Stimulated activated CD4-positive, alpha-beta T cell treated with anti-CD3 and anti-CD28 coated beads, Interleukin-1b, Interleukin-23, amount 100 ng/mL, for 24 hours (primary cell): Measurements from ENCODE around the gene SEC11A.
A peak's percentile ranks its signal among the peaks of the same experiment; 100 is the strongest.
"Not testable (repeated sequence)": the region's sequence is repeated elsewhere in the genome, so short reads cannot be mapped to it uniquely, and the experiment has no call there.

Experiments
- DNase-seq, 4 experiments: peaks; one replicate each; pipeline ENCODE4 v3.0.0-alpha.2; 2020; ENCODE audit warnings: low read depth in 4 of 4, low spot score in 1 of 4

Gene SEC11A

DNA sequence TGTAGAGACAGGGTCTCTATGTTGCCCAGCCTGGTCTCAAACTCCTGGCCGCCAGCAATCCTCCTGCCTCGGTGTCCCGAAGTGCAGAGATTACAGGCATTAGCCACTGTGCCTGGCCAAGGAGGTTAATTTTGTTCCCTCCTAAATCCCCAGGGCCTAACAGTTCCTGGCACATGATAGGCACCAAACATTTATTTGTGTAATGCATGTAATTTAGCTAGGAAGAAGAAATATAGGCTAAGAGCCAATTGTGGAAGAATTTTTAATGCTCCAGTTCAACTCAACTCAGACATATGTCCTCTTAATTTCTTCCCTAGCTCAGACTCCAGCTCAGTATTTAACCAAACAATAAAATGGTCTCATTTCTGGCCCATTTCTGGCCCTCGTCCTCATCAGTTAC, 24.8 kb upstream of the SEC11A start:
- no peak for DNase-seq

GRCh38 chr15:84737005-84737404, 21.1 kb upstream of the SEC11A start:
- no peak for DNase-seq

GRCh38 chr15:84736375-84736774, 20.4 kb upstream of the SEC11A start:
- DNase-seq, result peak; percentile 17 to 66 (median 34)

DNA sequence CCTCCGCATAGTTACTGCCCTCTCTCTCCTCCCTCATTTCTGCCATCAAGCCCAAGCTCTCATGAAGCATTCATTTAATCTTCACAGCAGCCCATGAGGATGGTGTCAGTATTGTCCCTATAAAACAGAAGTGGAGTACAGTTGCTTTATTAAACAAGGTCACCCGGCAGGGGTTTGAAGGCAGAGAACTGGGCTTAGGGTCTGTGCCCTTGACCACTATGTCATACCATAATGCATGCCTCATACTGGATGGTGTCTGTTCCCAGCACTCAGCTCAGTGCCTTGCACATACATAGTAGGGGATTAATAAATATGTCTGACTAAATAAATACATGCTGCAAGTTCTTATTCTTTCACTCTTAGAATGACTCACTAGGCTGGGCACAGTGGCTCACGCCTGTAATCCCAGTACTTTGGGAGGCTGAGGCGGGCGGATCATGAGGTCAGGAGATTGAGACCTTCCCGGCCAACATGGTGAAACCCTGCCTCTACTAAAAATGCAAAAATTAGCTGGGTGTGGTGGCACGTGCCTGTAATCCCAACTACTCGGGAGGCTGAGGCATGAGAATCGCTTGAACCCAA, 19.6 kb upstream of the SEC11A start:
- DNase-seq, result peak in 1 of 4 experiments; percentile 14

GRCh38 chr15:84734794-84735479, 19.0 kb upstream of the SEC11A start:
- peak; percentile 29 to 58 (median 46) for DNase-seq

DNA sequence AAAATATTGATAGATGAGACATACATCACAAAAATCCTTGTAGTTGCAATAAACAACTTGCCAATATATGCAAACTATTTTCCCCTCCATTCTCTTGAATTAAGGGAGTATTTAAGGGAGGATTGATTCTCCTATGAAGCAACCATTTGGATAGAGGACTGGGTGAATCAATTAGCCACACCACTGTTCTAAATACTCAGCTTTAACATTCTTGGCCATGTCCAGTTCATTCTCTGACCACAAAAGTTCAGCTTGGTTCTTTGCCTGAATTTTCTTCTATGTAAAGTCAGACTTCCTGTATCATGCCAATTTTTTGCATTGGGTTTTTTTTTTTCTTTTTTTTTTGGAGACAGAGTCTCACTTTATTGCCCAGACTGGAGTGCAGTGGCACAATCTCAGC, 15.8 kb upstream of the SEC11A start:
- no peak for DNase-seq

DNA sequence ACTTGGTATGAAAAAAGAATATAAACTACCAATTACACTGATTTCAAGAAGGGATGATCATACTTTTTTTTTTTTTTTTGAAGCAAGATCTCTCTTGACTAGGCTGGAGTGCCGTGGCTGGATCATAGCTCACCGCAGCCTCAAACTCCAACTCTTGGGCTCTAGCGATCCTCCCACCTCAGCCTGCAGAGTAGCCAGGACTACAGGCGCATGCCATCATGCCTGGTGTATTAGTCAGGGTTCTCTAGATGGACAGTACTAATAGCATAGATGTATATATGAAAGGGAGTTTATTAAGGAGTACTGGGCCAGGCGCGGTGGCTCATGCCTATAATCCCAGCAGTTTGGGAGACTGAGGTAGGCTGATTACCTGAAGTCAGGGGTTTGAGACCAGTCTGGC, 11.5 kb upstream of the SEC11A start:
- no peak for DNase-seq

DNA sequence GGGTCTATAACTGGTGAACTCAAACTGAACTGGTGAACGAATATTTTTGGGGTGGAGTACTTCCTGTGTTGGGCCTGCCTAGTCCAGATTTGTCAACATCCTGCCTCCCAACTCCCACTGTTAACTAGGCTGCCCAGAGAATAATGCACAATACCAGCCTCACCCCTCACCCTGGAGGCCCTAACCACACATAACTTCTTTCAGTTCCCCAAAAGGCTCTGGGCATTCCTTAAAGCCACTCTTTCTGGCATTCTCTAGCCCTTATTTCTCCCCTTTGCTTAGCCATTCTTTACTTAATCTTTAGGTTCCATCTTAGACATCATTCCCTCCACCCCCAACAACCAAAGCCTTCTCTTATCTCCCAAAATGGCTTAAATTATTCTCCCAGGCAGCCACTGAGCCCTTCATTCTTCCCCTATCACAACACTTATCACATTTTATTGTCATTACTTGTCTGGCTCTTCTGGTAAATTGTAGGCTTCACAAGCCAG, 9.1 kb upstream of the SEC11A start:
- no peak for DNase-seq

DNA sequence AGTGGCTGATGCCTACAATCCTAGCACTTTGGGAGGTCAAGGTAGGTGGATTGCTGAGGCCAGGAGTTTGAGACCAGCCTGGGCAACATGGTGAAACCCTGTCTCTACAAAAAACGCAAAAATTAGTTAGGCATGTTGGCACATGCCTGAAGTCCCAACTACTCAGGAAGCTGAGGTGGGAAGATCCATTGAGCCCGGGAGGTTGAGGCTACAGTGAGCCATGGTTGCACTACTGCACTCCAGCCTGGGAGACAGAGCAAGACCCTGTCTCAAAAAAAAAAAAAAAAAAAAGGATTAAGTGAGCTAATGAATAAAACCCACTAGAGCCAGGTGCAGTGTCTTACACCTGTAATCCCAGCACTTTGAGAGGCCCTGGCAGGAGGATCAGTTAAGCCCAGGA, 6.7 kb upstream of the SEC11A start:
- no peak for DNase-seq

GRCh38 chr15:84721371-84721770, 5.4 kb upstream of the SEC11A start:
- DNase-seq, result no peak

- DNase-seq, result peak; percentile 16 to 58 (median 30)
These were observed 401 bp downstream of the SEC11A start for GRCh38 chr15:84715441-84716035.

- no peak for DNase-seq
These were observed 1.1 kb downstream of the SEC11A start for GRCh38 chr15:84714821-84715220.

- no peak for DNase-seq
These were observed 1.6 kb downstream of the SEC11A start for GRCh38 chr15:84714372-84714771.

- no peak for DNase-seq
These were observed 12.1 kb downstream of the SEC11A start for GRCh38 chr15:84703808-84704207.

DNA sequence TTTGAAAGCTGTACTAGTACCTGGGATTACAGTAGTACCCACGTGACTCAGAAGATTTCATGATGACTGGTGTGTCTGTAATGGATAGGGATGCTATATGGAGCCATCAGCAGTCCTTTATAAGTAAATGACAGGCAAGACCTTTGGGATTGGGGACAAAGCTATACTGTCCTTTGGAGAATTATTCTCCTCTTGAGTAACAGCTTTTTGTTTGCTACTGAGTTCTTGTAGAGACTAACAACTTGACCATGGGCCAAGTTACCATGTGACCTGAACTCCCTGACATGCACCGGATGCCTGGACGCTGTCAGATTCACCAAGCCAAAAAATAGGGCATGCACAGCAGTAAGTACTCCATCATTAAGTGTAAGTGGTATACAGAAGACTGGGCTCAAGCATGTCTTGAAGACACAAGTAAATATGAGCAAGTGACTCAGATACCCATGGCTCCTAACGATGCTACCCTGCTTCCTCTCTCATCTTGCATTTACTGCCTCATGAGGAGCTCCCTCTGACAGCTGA, 12.9 kb downstream of the SEC11A start:
- no peak for DNase-seq

DNA sequence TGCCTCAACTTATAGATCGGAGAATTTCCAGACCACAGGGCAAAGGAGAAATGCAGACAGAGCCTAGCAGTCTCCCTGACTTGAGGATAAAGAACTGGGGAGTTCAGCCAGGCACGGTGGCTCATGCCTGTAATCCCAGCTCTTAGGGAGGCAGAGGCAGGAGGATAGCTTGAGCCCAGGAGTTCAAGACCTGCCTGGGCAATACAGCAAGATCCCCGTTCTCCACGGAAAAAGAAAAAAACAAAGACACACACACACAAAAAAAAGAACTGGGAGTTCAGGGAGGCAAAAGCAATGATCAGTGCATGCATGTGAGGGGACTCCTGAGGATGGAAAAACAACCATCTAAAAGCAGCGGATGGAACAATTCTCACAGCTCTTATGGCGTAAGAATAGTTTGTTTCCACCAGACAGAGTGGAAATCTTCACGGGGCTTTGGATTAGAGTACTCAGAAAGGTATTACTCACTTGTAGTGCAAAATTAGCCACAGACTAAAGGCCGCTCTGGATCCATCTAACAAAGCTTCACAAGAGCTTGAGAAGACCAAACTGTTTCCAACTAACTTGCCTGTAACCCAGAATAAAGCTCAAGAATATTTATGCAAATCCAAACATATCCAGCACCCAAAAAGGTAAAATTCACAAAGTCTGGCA, 16.3 kb downstream of the SEC11A start:
- DNase-seq, result no peak

- no peak for DNase-seq
These were observed 18.5 kb downstream of the SEC11A start for GRCh38 chr15:84697236-84697990.

DNA sequence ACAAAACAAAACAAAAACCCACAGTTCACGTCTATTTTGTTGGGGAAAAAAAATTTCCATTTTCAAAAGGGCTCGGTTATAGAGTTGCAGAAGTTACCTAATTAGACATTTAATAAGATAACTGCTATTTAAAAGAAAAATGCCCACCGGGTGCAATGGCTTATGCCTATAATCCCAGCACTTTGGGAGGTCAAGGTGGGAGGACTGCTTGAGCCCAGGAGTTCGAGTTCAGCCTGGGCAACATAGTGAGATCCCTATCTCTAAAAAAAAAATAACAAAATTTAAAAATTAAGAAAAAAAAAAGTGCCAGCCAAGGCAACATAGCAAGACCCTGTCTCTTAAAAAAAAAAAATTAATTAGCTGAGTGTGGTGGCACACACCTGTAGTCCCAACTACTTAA, 19.2 kb downstream of the SEC11A start:
- DNase-seq, result no peak

DNA sequence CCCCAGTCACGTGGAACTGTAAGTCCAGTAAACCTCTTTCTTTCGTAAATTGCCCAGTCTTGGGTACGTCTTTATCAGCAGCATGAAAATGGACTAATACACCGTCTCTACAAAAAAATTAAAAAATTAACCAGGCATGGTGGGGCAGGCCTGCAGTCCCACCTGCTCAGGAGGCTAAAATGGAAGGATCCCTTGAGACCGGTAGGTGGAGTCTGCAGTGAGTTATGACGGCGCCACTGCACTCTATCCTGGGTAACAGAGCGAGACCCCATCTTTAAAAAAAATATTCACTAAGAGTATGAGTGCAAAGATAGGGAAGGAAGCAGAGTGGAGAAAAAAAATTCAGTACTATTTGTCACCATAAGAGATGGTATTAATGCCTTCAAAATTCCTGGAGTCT, 25.6 kb downstream of the SEC11A start:
- no peak for DNase-seq

DNA sequence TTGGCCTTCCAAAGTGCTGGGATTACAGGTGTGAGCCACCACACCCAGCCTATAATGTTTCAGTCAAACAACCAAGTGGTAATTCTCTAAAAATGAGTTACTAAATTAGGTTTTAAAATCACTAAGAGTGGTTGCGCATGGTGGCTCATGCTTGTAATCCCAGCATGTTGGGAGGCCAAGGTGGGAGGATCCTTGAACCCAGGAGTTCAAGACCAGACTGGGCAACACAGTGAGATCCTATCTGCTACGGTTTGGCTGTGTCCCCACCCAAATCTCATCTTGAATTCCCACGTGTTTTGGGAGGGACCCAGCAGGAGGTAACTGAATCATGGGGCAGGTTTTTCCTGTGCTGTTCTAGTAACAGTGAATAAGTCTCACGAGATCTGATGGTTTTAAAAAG, 26.1 kb downstream of the SEC11A start:
- no peak for DNase-seq

DNA sequence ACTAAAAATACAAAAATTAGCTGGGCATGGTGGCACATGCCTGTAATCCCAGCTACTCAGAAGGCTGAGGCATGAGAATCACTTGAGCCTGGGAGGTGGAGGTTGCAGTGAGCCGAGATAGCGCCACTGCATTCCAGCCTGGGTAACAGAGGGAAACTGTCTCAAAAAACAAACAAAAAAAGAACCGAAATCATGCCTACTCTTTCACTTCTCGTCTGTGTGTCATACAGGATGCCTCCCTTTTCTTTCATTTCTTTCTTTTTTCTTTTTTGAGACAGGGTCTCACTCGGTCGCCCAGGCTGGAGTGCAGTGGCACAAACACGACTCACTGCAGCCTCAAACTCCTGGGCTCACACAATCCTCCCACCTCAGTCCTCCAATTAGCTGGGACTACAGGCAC, 29.5 kb downstream of the SEC11A start:
- DNase-seq, result not testable (repeated sequence)
